Fibroblast of mammary gland (primary cell): Measurements from ENCODE around the gene FAF2.
"Not testable (repeated sequence)": the region's sequence is repeated elsewhere in the genome, so short reads cannot be mapped to it uniquely, and the experiment has no call there.

Source experiments
- DNase-seq: peaks from one replicate; pipeline ENCODE4 v3.0.0-alpha.2; 2010; ENCODE audit warnings: low read depth
- H3K4me3 ChIP-seq: 2 replicates; pipeline ENCODE4 v1.5.1; 2011; ENCODE audit warnings: low read depth, mild to moderate bottlenecking, low read length, moderate library complexity; ENCODE audit not compliant: control insufficient read depth
- CTCF ChIP-seq: conservative IDR thresholded peaks from 2 replicates; pipeline ENCODE4 v1.5.1; 2011; ENCODE audit warnings: low read depth, low read length, inconsistent platforms; ENCODE audit not compliant: control insufficient read depth, insufficient read depth

Gene FAF2

GRCh38 chr5:176407456-176408251 lies 40.5 kb upstream of the FAF2 start:
- peak; percentile 25 for DNase-seq
- H3K4me3 ChIP-seq, result no peak overlapping the region
- no peak for TF ChIP-seq CTCF

GRCh38 chr5:176408252-176408573 lies 40.0 kb upstream of the FAF2 start:
- not testable (repeated sequence) for H3K4me3 ChIP-seq, DNase-seq

- no peak overlapping the region for H3K4me3 ChIP-seq
- no peak for TF ChIP-seq CTCF
- DNase-seq, result no peak
These were observed 39.6 kb upstream of the FAF2 start for GRCh38 chr5:176408590-176408989.

GRCh38 chr5:176409765-176410164 lies 38.4 kb upstream of the FAF2 start:
- TF ChIP-seq CTCF, result no peak
- no peak for DNase-seq
- H3K4me3 ChIP-seq, result no peak overlapping the region

- DNase-seq, result no peak
- H3K4me3 ChIP-seq, result no peak overlapping the region
- no peak for TF ChIP-seq CTCF
These were observed 37.6 kb upstream of the FAF2 start for GRCh38 chr5:176410486-176411180.

GRCh38 chr5:176412517-176413254 lies 35.5 kb upstream of the FAF2 start:
- H3K4me3 ChIP-seq, result no peak overlapping the region
- TF ChIP-seq CTCF, result no peak
- DNase-seq, result no peak

- no peak overlapping the region for H3K4me3 ChIP-seq
- no peak for TF ChIP-seq CTCF
- DNase-seq, result peak; percentile 56
These were observed 35.0 kb upstream of the FAF2 start for GRCh38 chr5:176413255-176413565.
